Measurements from ENCODE around the gene ASPHD1. TPM values are rescaled to one million over a fixed set of nuclear protein-coding genes. Genes with fewer than 3 reads are reported as not detected.

Gene ASPHD1
- total and polyA plus RNA-seq, 10 donors, result 0.28 to 1.6 (median 0.77) TPM; not detected in 4

GRCh38 chr16:29950806-29951461 is 50.6 kb downstream of the ASPHD1 start:
- 85 to 92% (median 88%) methylated on average over 4 of the region's 4 CpGs for WGBS, 5 donors
- intact Hi-C loops (cut with DNase I; ENCODE audit: low total_unique reads), result loop anchor here (10.0 kb wide), 1 partner anchor 56 kb away; the partner anchor contains the start of gene SEZ6L2
- Histone ChIP-seq H3K9me3 (peaks cover 0 to 16% (median 8%) of the 10 kb centered on the region in 8 donors), H3K4me3 (no peak overlapping the region), H3K27ac (no peak overlapping the region), H3K4me1 (no peaks in the 10 kb centered on the region), H3K36me3 (no peaks in the 10 kb centered on the region), H3K27me3 (replicated peaks in 1 of 7) (no peaks in the 10 kb centered on the region)
- no peak for DNase-seq
- TF ChIP-seq CTCF (IDR thresholded peaks at IDR 0.05 in 8 of 11, conservative IDR thresholded peaks at IDR 0.05 in 3 of 11) (no peak), POLR2A (IDR thresholded peaks at IDR 0.05) (no peak), POLR2AphosphoS5 (IDR thresholded peaks at IDR 0.05) (no peak)

GRCh38 chr16:29951625-29952365 is 51.5 kb downstream of the ASPHD1 start:
- WGBS, 5 donors, result 77 to 98% (median 91%) methylated on average over 7 to 8 of the region's 8 CpGs
- Histone ChIP-seq H3K4me3 (no peak overlapping the region), H3K4me1 (no peaks in the 10 kb centered on the region), H3K27me3 (replicated peaks in 1 of 7) (no peaks in the 10 kb centered on the region), H3K9me3 (peaks cover 0 to 16% (median 8%) of the 10 kb centered on the region in 8 donors), H3K27ac (no peak overlapping the region), H3K36me3 (no peaks in the 10 kb centered on the region)
- no peak for TF ChIP-seq CTCF (IDR thresholded peaks at IDR 0.05 in 8 of 11, conservative IDR thresholded peaks at IDR 0.05 in 3 of 11)
- intact Hi-C loops (cut with DNase I; ENCODE audit: low total_unique reads), result loop anchor here (10.0 kb wide), 1 partner anchor 57 kb away; the partner anchor contains the start of gene SEZ6L2
- no peak for DNase-seq

Other genes starting within 250 kb of the ASPHD1 start
- 10 to 100 TPM; 21.6 to 46.4 (median 28.7) TPM for gene SPN, start 237.2 kb upstream of the ASPHD1 start, total RNA-seq
- 1 to 10 TPM; 3.9 to 9.1 (median 7.3) TPM for gene SPN, start 237.2 kb upstream of the ASPHD1 start, polyA plus RNA-seq
- 10 to 100 TPM in 6 of 7 donors, 1 to 10 TPM in 1; 8.8 to 37.2 (median 21.7) TPM for gene QPRT, start 221.3 kb upstream of the ASPHD1 start, total RNA-seq
- gene QPRT, start 221.3 kb upstream of the ASPHD1 start, polyA plus RNA-seq, result 1 to 10 TPM; 3.3 to 8.0 (median 7.5) TPM
- 10 to 100 TPM; 34.5 to 46.0 (median 40.5) TPM for gene C16orf54, start 154.5 kb upstream of the ASPHD1 start, total RNA-seq
- 10 to 100 TPM; 15.6 to 21.0 (median 16.6) TPM for gene C16orf54, start 154.5 kb upstream of the ASPHD1 start, polyA plus RNA-seq
- gene ZG16, start 122.2 kb upstream of the ASPHD1 start, total RNA-seq, result not detected
- under 1 TPM in 2 of 3 donors, not detected in 1; 0.06 to 0.07 TPM for gene ZG16, start 122.2 kb upstream of the ASPHD1 start, polyA plus RNA-seq
- 10 to 100 TPM; 26.6 to 45.1 (median 36.2) TPM for gene KIF22, start 109.7 kb upstream of the ASPHD1 start, total RNA-seq
- gene KIF22, start 109.7 kb upstream of the ASPHD1 start, polyA plus RNA-seq, result 10 to 100 TPM; 47.4 to 59.2 (median 56.4) TPM
- gene MAZ, start 94.0 kb upstream of the ASPHD1 start, total RNA-seq, result 100 to 1,000 TPM in 4 of 7 donors, 10 to 100 TPM in 3; 82.7 to 157 (median 125) TPM
- 100 to 1,000 TPM in 2 of 3 donors, 10 to 100 TPM in 1; 92.2 to 145 (median 100) TPM for gene MAZ, start 94.0 kb upstream of the ASPHD1 start, polyA plus RNA-seq
- 1 to 10 TPM in 2 of 7 donors, under 1 TPM in 3, not detected in 2; 0.29 to 2.1 (median 0.77) TPM for gene PRRT2, start 88.3 kb upstream of the ASPHD1 start, total RNA-seq
- under 1 TPM; 0.15 to 0.67 (median 0.22) TPM for gene PRRT2, start 88.3 kb upstream of the ASPHD1 start, polyA plus RNA-seq
- gene PAGR1, start 84.3 kb upstream of the ASPHD1 start, total RNA-seq, result 10 to 100 TPM; 17.3 to 43.9 (median 23.6) TPM
- 10 to 100 TPM; 28.8 to 46.4 (median 37.9) TPM for gene PAGR1, start 84.3 kb upstream of the ASPHD1 start, polyA plus RNA-seq
- gene MVP, start 80.0 kb upstream of the ASPHD1 start, total RNA-seq, result 100 to 1,000 TPM; 103 to 200 (median 160) TPM
- gene MVP, start 80.0 kb upstream of the ASPHD1 start, polyA plus RNA-seq, result 100 to 1,000 TPM in 1 of 3 donors, 10 to 100 TPM in 2; 72.3 to 153 (median 90.9) TPM
- gene CDIPT, start 37.3 kb upstream of the ASPHD1 start, total RNA-seq, result 10 to 100 TPM; 50.2 to 81.2 (median 68.9) TPM
- gene CDIPT, start 37.3 kb upstream of the ASPHD1 start, polyA plus RNA-seq, result 10 to 100 TPM; 43.7 to 67.1 (median 53.1) TPM
- 1 to 10 TPM; 1.9 to 4.1 (median 2.7) TPM for gene SEZ6L2, start 938 bp upstream of the ASPHD1 start, total RNA-seq
- 1 to 10 TPM in 1 of 3 donors, under 1 TPM in 2; 0.35 to 1.4 (median 0.54) TPM for gene SEZ6L2, start 938 bp upstream of the ASPHD1 start, polyA plus RNA-seq
- gene KCTD13, start 25.7 kb downstream of the ASPHD1 start, total RNA-seq, result 10 to 100 TPM; 20.7 to 59.3 (median 34.7) TPM
- gene KCTD13, start 25.7 kb downstream of the ASPHD1 start, polyA plus RNA-seq, result 10 to 100 TPM; 11.2 to 18.9 (median 15.3) TPM
- 100 to 1,000 TPM in 5 of 7 donors, 10 to 100 TPM in 2; 89.3 to 135 (median 107) TPM for gene TMEM219, start 61.6 kb downstream of the ASPHD1 start, total RNA-seq
- 100 to 1,000 TPM; 144 to 191 (median 155) TPM for gene TMEM219, start 61.6 kb downstream of the ASPHD1 start, polyA plus RNA-seq
- gene TAOK2, start 73.4 kb downstream of the ASPHD1 start, total RNA-seq, result 10 to 100 TPM; 60.0 to 96.5 (median 78.6) TPM
- gene TAOK2, start 73.4 kb downstream of the ASPHD1 start, polyA plus RNA-seq, result 10 to 100 TPM; 13.2 to 52.0 (median 18.5) TPM
- 10 to 100 TPM in 6 of 7 donors, 1 to 10 TPM in 1; 10.0 to 17.7 (median 13.4) TPM for gene HIRIP3, start 95.1 kb downstream of the ASPHD1 start, total RNA-seq
- 10 to 100 TPM; 12.5 to 16.1 (median 15.5) TPM for gene HIRIP3, start 95.1 kb downstream of the ASPHD1 start, polyA plus RNA-seq
- 10 to 100 TPM; 62.6 to 89.5 (median 72.6) TPM for gene INO80E, start 95.8 kb downstream of the ASPHD1 start, total RNA-seq
- 10 to 100 TPM; 47.9 to 93.3 (median 57.1) TPM for gene INO80E, start 95.8 kb downstream of the ASPHD1 start, polyA plus RNA-seq
- 1 to 10 TPM in 6 of 7 donors, under 1 TPM in 1; 0.74 to 4.2 (median 2.5) TPM for gene DOC2A, start 110.5 kb downstream of the ASPHD1 start, total RNA-seq
- gene DOC2A, start 110.5 kb downstream of the ASPHD1 start, polyA plus RNA-seq, result 1 to 10 TPM; 2.0 to 4.8 (median 2.3) TPM
- not detected for gene C16orf92, start 122.7 kb downstream of the ASPHD1 start, total RNA-seq
- not detected for gene C16orf92, start 122.7 kb downstream of the ASPHD1 start, polyA plus RNA-seq
- not detected for gene TLCD3B, start 130.8 kb downstream of the ASPHD1 start, total RNA-seq
- gene TLCD3B, start 130.8 kb downstream of the ASPHD1 start, polyA plus RNA-seq, result under 1 TPM in 2 of 3 donors, not detected in 1; 0.09 to 0.10 TPM
- 100 to 1,000 TPM; 579 to 880 (median 622) TPM for gene ALDOA, start 165.3 kb downstream of the ASPHD1 start, total RNA-seq
- 100 to 1,000 TPM; 424 to 551 (median 496) TPM for gene ALDOA, start 165.3 kb downstream of the ASPHD1 start, polyA plus RNA-seq
- 10 to 100 TPM; 43.9 to 88.6 (median 74.8) TPM for gene PPP4C, start 175.5 kb downstream of the ASPHD1 start, total RNA-seq
- gene PPP4C, start 175.5 kb downstream of the ASPHD1 start, polyA plus RNA-seq, result 100 to 1,000 TPM in 1 of 3 donors, 10 to 100 TPM in 2; 73.0 to 128 (median 91.1) TPM
- 1 to 10 TPM in 5 of 7 donors, under 1 TPM in 1, not detected in 1; 0.66 to 3.4 (median 2.2) TPM for gene TBX6, start 191.4 kb downstream of the ASPHD1 start, total RNA-seq
- gene TBX6, start 191.4 kb downstream of the ASPHD1 start, polyA plus RNA-seq, result 1 to 10 TPM; 1.4 to 2.2 (median 1.6) TPM
- 100 to 1,000 TPM; 108 to 208 (median 127) TPM for gene YPEL3, start 195.7 kb downstream of the ASPHD1 start, total RNA-seq
- gene YPEL3, start 195.7 kb downstream of the ASPHD1 start, polyA plus RNA-seq, result 100 to 1,000 TPM; 152 to 234 (median 223) TPM
- gene GDPD3, start 213.0 kb downstream of the ASPHD1 start, total RNA-seq, result 10 to 100 TPM in 4 of 7 donors, 1 to 10 TPM in 3; 4.3 to 15.2 (median 10.2) TPM
- gene GDPD3, start 213.0 kb downstream of the ASPHD1 start, polyA plus RNA-seq, result 10 to 100 TPM in 2 of 3 donors, 1 to 10 TPM in 1; 5.1 to 18.0 (median 14.5) TPM
- 100 to 1,000 TPM in 1 of 7 donors, 10 to 100 TPM in 6; 42.3 to 117 (median 93.0) TPM for gene MAPK3, start 222.7 kb downstream of the ASPHD1 start, total RNA-seq
- 10 to 100 TPM; 28.3 to 61.4 (median 32.8) TPM for gene MAPK3, start 222.7 kb downstream of the ASPHD1 start, polyA plus RNA-seq

All from spleen (tissue), 11 donors.